Astrocyte (in vitro differentiated cells and primary cell): ENCODE data around the gene LRRK1. TPM values are rescaled to one million over a fixed set of nuclear protein-coding genes. Genes with fewer than 3 reads are reported as not detected.

Experiments used
- DNase-seq: peaks from one replicate; pipeline ENCODE4 v3.0.0-alpha.2; 2010; ENCODE audit warnings: low read depth
- FAIRE-seq: peaks from 2 replicates; lab custom pipeline; 2011; peaks lifted over from hg19 to GRCh38; lab: Jason Lieb, UNC
- H2AFZ ChIP-seq: 2 replicates; pipeline ENCODE4 v1.6.0; 2012; ENCODE audit warnings: low read depth, low read length, inconsistent platforms
- H3K27ac ChIP-seq: 2 replicates; pipeline ENCODE4 v1.5.1; 2011; ENCODE audit warnings: low read depth, low read length, inconsistent platforms
- H3K27me3 ChIP-seq: 2 replicates; pipeline ENCODE4 v1.6.0; 2011; ENCODE audit warnings: low read length, inconsistent platforms; ENCODE audit not compliant: insufficient read depth
- H3K36me3 ChIP-seq: 2 replicates; pipeline ENCODE4 v1.5.1; 2011; ENCODE audit warnings: low read length, inconsistent platforms; ENCODE audit not compliant: insufficient read depth
- H3K4me1 ChIP-seq: 2 replicates; pipeline ENCODE4 v1.5.1; 2011; ENCODE audit warnings: low read length, inconsistent platforms; ENCODE audit not compliant: insufficient read depth
- H3K4me2 ChIP-seq: 2 replicates; pipeline ENCODE4 v1.6.0; 2012; ENCODE audit warnings: low read length, inconsistent platforms
- H3K4me3 ChIP-seq: 2 replicates; pipeline ENCODE4 v1.5.1; 2011; ENCODE audit warnings: low read depth, mild to moderate bottlenecking, low read length, inconsistent platforms; ENCODE audit not compliant: insufficient read depth
- H3K79me2 ChIP-seq: 2 replicates; pipeline ENCODE4 v1.6.0; 2012; ENCODE audit warnings: mild to moderate bottlenecking, low read length, inconsistent platforms; ENCODE audit not compliant: insufficient read depth
- H3K9ac ChIP-seq: 2 replicates; pipeline ENCODE4 v1.6.0; 2012; ENCODE audit warnings: mild to moderate bottlenecking, low read length, inconsistent platforms
- H3K9me3 ChIP-seq: 2 replicates; pipeline ENCODE4 v1.5.1; 2012; ENCODE audit warnings: low read depth, mild to moderate bottlenecking, low read length, inconsistent platforms; ENCODE audit not compliant: insufficient read depth
- H4K20me1 ChIP-seq: 2 replicates; pipeline ENCODE4 v1.6.0; 2012; ENCODE audit warnings: low read length, inconsistent platforms; ENCODE audit not compliant: insufficient read depth
- H3K27ac Mint-ChIP-seq: one replicate; pipeline ENCODE4 v1.8.0; 2021; ENCODE audit warnings: mild to moderate bottlenecking, mixed read lengths; ENCODE audit not compliant: unreplicated experiment
- H3K27me3 Mint-ChIP-seq: one replicate; pipeline ENCODE4 v1.8.0; 2021; ENCODE audit warnings: low read depth, mixed read lengths; ENCODE audit not compliant: unreplicated experiment
- H3K36me3 Mint-ChIP-seq: one replicate; pipeline ENCODE4 v1.8.0; 2021; ENCODE audit warnings: low read depth, mixed read lengths; ENCODE audit not compliant: unreplicated experiment
- H3K4me1 Mint-ChIP-seq: one replicate; pipeline ENCODE4 v1.8.0; 2021; ENCODE audit warnings: low read depth, mixed read lengths; ENCODE audit not compliant: unreplicated experiment
- H3K4me3 Mint-ChIP-seq: one replicate; pipeline ENCODE4 v1.8.0; 2021; ENCODE audit warnings: mild to moderate bottlenecking, moderate library complexity, mixed read lengths; ENCODE audit not compliant: unreplicated experiment
- H3K9me3 Mint-ChIP-seq: one replicate; pipeline ENCODE4 v1.8.0; 2021; ENCODE audit warnings: mild to moderate bottlenecking, mixed read lengths; ENCODE audit not compliant: unreplicated experiment
- CTCF ChIP-seq: IDR thresholded peaks from 2 replicates; pipeline ENCODE4 v1.5.1; 2011; ENCODE audit warnings: low read depth, mild to moderate bottlenecking, inconsistent platforms, low read length, moderate library complexity; ENCODE audit not compliant: insufficient read depth
- EZH2 ChIP-seq: IDR thresholded peaks from 2 replicates; pipeline ENCODE4 v1.6.1; 2012; ENCODE audit warnings: mild to moderate bottlenecking, low read length, inconsistent platforms; ENCODE audit not compliant: insufficient read depth
- total RNA-seq: library from RNA; stranded (reverse); gene quantifications from 2 replicates; pipeline ENCODE4 v1.2.1, GENCODE V29; 2021

LRRK1 gene
- total RNA-seq, 1 donor from 2014 or later = 0.41 TPM

- no peak overlapping the region for H3K4me3 ChIP-seq
- no peak overlapping the region for H3K4me3 Mint-ChIP-seq
- no peaks in the 10 kb centered on the region for H4K20me1 ChIP-seq
- H3K79me2 ChIP-seq = no peaks in the 10 kb centered on the region
- H3K27ac Mint-ChIP-seq = no peak overlapping the region
- peaks cover 3% of the 10 kb centered on the region for H3K9me3 Mint-ChIP-seq
- H3K4me1 ChIP-seq = no peaks in the 10 kb centered on the region
- no peak overlapping the region for H2AFZ ChIP-seq
- H3K27me3 Mint-ChIP-seq = peaks cover 24% of the 10 kb centered on the region
- peaks cover 2% of the 10 kb centered on the region for H3K36me3 Mint-ChIP-seq
- no peak overlapping the region for H3K4me2 ChIP-seq
- H3K36me3 ChIP-seq = no peaks in the 10 kb centered on the region
- H3K4me1 Mint-ChIP-seq = no peaks in the 10 kb centered on the region
- TF ChIP-seq EZH2 (no peak), CTCF (no peak)
- no peak overlapping the region for H3K27ac ChIP-seq
- no peak for DNase-seq
- H3K27me3 ChIP-seq = no peaks in the 10 kb centered on the region
- FAIRE-seq = no peak
- no peaks in the 10 kb centered on the region for H3K9me3 ChIP-seq
- no peak overlapping the region for H3K9ac ChIP-seq
Measured at GRCh38 chr15:101042320-101042719, 123.2 kb downstream of the LRRK1 start.

- no peaks in the 10 kb centered on the region for H3K27me3 ChIP-seq
- H3K9me3 ChIP-seq = no peaks in the 10 kb centered on the region
- no peaks in the 10 kb centered on the region for H3K4me1 Mint-ChIP-seq
- peaks cover 2% of the 10 kb centered on the region for H3K36me3 Mint-ChIP-seq
- FAIRE-seq (no peak), DNase-seq (no peak)
- H3K4me3 ChIP-seq = no peak overlapping the region
- peaks cover 28% of the 10 kb centered on the region for H3K27me3 Mint-ChIP-seq
- no peaks in the 10 kb centered on the region for H3K4me1 ChIP-seq
- no peak overlapping the region for H3K4me2 ChIP-seq
- H4K20me1 ChIP-seq = no peaks in the 10 kb centered on the region
- peaks cover 3% of the 10 kb centered on the region for H3K9me3 Mint-ChIP-seq
- no peak overlapping the region for H2AFZ ChIP-seq
- H3K27ac ChIP-seq = no peak overlapping the region
- H3K9ac ChIP-seq = no peak overlapping the region
- no peak for TF ChIP-seq EZH2
- no peak for TF ChIP-seq CTCF
- no peak overlapping the region for H3K4me3 Mint-ChIP-seq
- no peaks in the 10 kb centered on the region for H3K79me2 ChIP-seq
- H3K27ac Mint-ChIP-seq = no peak overlapping the region
- H3K36me3 ChIP-seq = no peaks in the 10 kb centered on the region
Measured at GRCh38 chr15:101043011-101043410, 123.9 kb downstream of the LRRK1 start.

GRCh38 chr15:101043911-101044624 lies 124.9 kb downstream of the LRRK1 start:
- DNase-seq = no peak
- no peak overlapping the region for H2AFZ ChIP-seq
- H3K4me1 ChIP-seq = no peaks in the 10 kb centered on the region
- peaks cover 3% of the 10 kb centered on the region for H3K9me3 Mint-ChIP-seq
- H3K9ac ChIP-seq = no peak overlapping the region
- no peaks in the 10 kb centered on the region for H3K9me3 ChIP-seq
- H3K36me3 ChIP-seq = no peaks in the 10 kb centered on the region
- H3K27me3 Mint-ChIP-seq = peaks cover 33% of the 10 kb centered on the region
- no peak overlapping the region for H3K27ac ChIP-seq
- H3K4me2 ChIP-seq = no peak overlapping the region
- H3K27me3 ChIP-seq = no peaks in the 10 kb centered on the region
- peaks cover 2% of the 10 kb centered on the region for H3K36me3 Mint-ChIP-seq
- TF ChIP-seq CTCF = no peak
- no peak for TF ChIP-seq EZH2
- H4K20me1 ChIP-seq = no peaks in the 10 kb centered on the region
- no peak overlapping the region for H3K4me3 ChIP-seq
- no peak overlapping the region for H3K4me3 Mint-ChIP-seq
- no peaks in the 10 kb centered on the region for H3K79me2 ChIP-seq
- no peak for FAIRE-seq
- no peak overlapping the region for H3K27ac Mint-ChIP-seq
- H3K4me1 Mint-ChIP-seq = no peaks in the 10 kb centered on the region
